ENCODE results near the gene DNAH9. TPM values are rescaled to one million over a fixed set of nuclear protein-coding genes. Genes with fewer than 3 reads are reported as not detected.

Gene DNAH9
- total RNA-seq, 1 experiment from 2014 or later, result 0.22 TPM

- no peak overlapping the region for H2AK5ac ChIP-seq (ENCODE audit: insufficient read length, low read length)
- H2BK20ac ChIP-seq (ENCODE audit: low read depth, low read length, poor library complexity, severe bottlenecking), result no peak overlapping the region
- Mint-ChIP-seq H3K36me3 (ENCODE audit: insufficient read depth in 1 of 3, low read depth in 3 of 3) (peaks cover 10 to 24% (median 16%) of the 10 kb centered on the region in 3 experiments), H3K27ac (no peak overlapping the region), H3K9me3 (peaks cover 24 to 28% of the 10 kb centered on the region in 2 experiments), H3K27me3 (ENCODE audit: low read depth) (no peaks in the 10 kb centered on the region), H3K4me3 (no peak overlapping the region), H3K4me1 (peaks cover 4 to 5% of the 10 kb centered on the region in 2 experiments; a peak in 1 of 4 replicates)
- no peak overlapping the region for H3K14ac ChIP-seq (ENCODE audit: insufficient read depth, low read length)
- H2BK15ac ChIP-seq (ENCODE audit: low read depth, low read length), result no peak overlapping the region
- no peak overlapping the region for H4K5ac ChIP-seq (ENCODE audit: insufficient read length, low read depth, low read length)
- H3T11ph ChIP-seq (ENCODE audit: low read length), result no peak overlapping the region
- H3K27ac ChIP-seq (ENCODE audit: insufficient read length, low read depth, low read length), result no peak overlapping the region
- H3K27me3 ChIP-seq (ENCODE audit: insufficient read depth, low read length), result no peaks in the 10 kb centered on the region
- no peak overlapping the region for H3K4ac ChIP-seq (ENCODE audit: low read depth, low read length)
- H3K56ac ChIP-seq (ENCODE audit: insufficient read length, low read depth, low read length), result no peak overlapping the region
- no peak overlapping the region for H3K9ac ChIP-seq (ENCODE audit: extremely low read depth, insufficient read length, low read length)
- H4K8ac ChIP-seq (replicated peaks; ENCODE audit: insufficient read length, low read depth, low read length), result no peak overlapping the region
- no peaks in the 10 kb centered on the region; the same call in 1 of the 2 replicates for H3K4me1 ChIP-seq (ENCODE audit: insufficient read depth, low read length)
- H2BK12ac ChIP-seq (ENCODE audit: insufficient read length, low read depth, low read length), result no peak overlapping the region
- H4K91ac ChIP-seq (ENCODE audit: insufficient read length, low read depth, low read length), result no peak overlapping the region
- no peak for DNase-seq
- no peaks in the 10 kb centered on the region for H3K79me1 ChIP-seq (ENCODE audit: insufficient read depth, low read depth, low read length, poor library complexity, severe bottlenecking)
- no peaks in the 10 kb centered on the region for H3K23me2 ChIP-seq (ENCODE audit: insufficient read length, low read depth, low read length, poor library complexity, severe bottlenecking)
- no peak overlapping the region for H2BK120ac ChIP-seq (ENCODE audit: low read depth, low read length, poor library complexity, severe bottlenecking)
- WGBS (ENCODE audit: extremely low coverage, insufficient read length, low lambda C conversion rate), result no CpG with 5 or more reads among the region's 7 CpGs
- no peak overlapping the region for H3K4me2 ChIP-seq (ENCODE audit: insufficient read depth, insufficient read length, low read length)
- H2BK5ac ChIP-seq (ENCODE audit: insufficient read length, low read length), result no peak overlapping the region
- peaks cover 12% of the 10 kb centered on the region for H3K9me3 ChIP-seq (ENCODE audit: control insufficient read depth, low read depth, low read length)
- no peak for TF ChIP-seq CTCF (conservative IDR thresholded peaks at IDR 0.05)
- H4K20me1 ChIP-seq (ENCODE audit: control insufficient read depth, insufficient read depth, insufficient read length), result no peaks in the 10 kb centered on the region
- H3K79me2 ChIP-seq (ENCODE audit: insufficient read depth, low read length), result no peaks in the 10 kb centered on the region
- H2AFZ ChIP-seq (ENCODE audit: low read length), result no peak overlapping the region
- no peak overlapping the region for H3K18ac ChIP-seq (ENCODE audit: insufficient read length, low read depth, low read length)
- no peak overlapping the region for H3K23ac ChIP-seq (ENCODE audit: insufficient read length, low read depth, low read length)
Measured at GRCh38 chr17:11950771-11951519, 352.7 kb downstream of the DNAH9 start.
